A673 (cell line): ENCODE measurements around the gene KCNC3. TPM values are rescaled to one million over a fixed set of nuclear protein-coding genes. Genes with fewer than 3 reads are reported as not detected.

ENCODE experiments used
- BruUV-seq: library from RNA; stranded (reverse); fragments of 400-500 nt; replicated peaks from 2 replicates; lab custom pipeline; 2021; lab: Mats Ljungman, UMichigan
- CTCF ChIA-PET: fragments of 300-600 bp; sonication (Branson Sonifier 250); formaldehyde crosslinking; loops from one replicate; lab custom pipeline; 2022; ENCODE audit warnings: antibody characterized with exemption; lab: Charles Lee
- POLR2A ChIA-PET: fragments of 300-600 bp; sonication (Branson Sonifier 250); formaldehyde crosslinking; loops from one replicate; lab custom pipeline; 2022; ENCODE audit warnings: antibody characterized with exemption; ENCODE audit not compliant: low non-redundant PET; lab: Charles Lee
- DNase-seq: peaks from one replicate; pipeline ENCODE4 v3.0.0-alpha.2; 2015; ENCODE audit warnings: low spot score
- H3K27ac ChIP-seq: fragments of 200-600 bp; sonication (generic); 2 replicates; pipeline ENCODE4 v1.5.1; 2016; ENCODE audit warnings: mixed run types, low read depth, mild to moderate bottlenecking, mixed read lengths, antibody characterized with exemption, low read length; ENCODE audit not compliant: poor library complexity, severe bottlenecking
- H3K27me3 ChIP-seq: fragments of 200-600 bp; sonication (generic); replicated peaks from 2 replicates; pipeline ENCODE4 v1.6.1; 2017; ENCODE audit warnings: mixed run types, low read depth, mild to moderate bottlenecking, mixed read lengths, antibody characterized with exemption, low read length; ENCODE audit not compliant: insufficient read depth, poor library complexity
- H3K36me3 ChIP-seq: fragments of 200-600 bp; sonication (generic); 2 replicates; pipeline ENCODE4 v1.6.1; 2016; ENCODE audit warnings: mixed run types, mild to moderate bottlenecking, mixed read lengths, antibody characterized with exemption, low read length; ENCODE audit not compliant: insufficient read depth, poor library complexity, severe bottlenecking
- H3K4me1 ChIP-seq: fragments of 200-600 bp; sonication (generic); 2 replicates; pipeline ENCODE4 v1.6.1; 2017; ENCODE audit warnings: mixed run types, mild to moderate bottlenecking, mixed read lengths, antibody characterized with exemption, low read length; ENCODE audit not compliant: insufficient read depth, poor library complexity, severe bottlenecking
- H3K4me3 ChIP-seq: fragments of 200-600 bp; sonication (generic); 2 replicates; pipeline ENCODE4 v1.5.1; 2016; ENCODE audit warnings: low read depth, mixed run types, mild to moderate bottlenecking, mixed read lengths, low read length; ENCODE audit not compliant: poor library complexity, severe bottlenecking
- H3K9me3 ChIP-seq: fragments of 200-600 bp; sonication (generic); 2 replicates; pipeline ENCODE4 v1.6.1; 2016; ENCODE audit warnings: mixed run types, low read depth, mild to moderate bottlenecking, mixed read lengths, antibody characterized with exemption, low read length; ENCODE audit not compliant: poor library complexity, severe bottlenecking
- CTCF ChIP-seq: fragments of 300-800, 200-600 bp; sonication (generic); conservative IDR thresholded peaks from 2 replicates; pipeline ENCODE4 v1.5.1; 2017; ENCODE audit warnings: low read depth, mild to moderate bottlenecking, antibody characterized with exemption, low read length, moderate library complexity, mixed read lengths
- EZH2 ChIP-seq: fragments of 200-600 bp; sonication (generic); IDR thresholded peaks from 2 replicates; pipeline ENCODE4 v1.6.1; 2017; ENCODE audit warnings: borderline replicate concordance, low read depth, mild to moderate bottlenecking, mixed read lengths, antibody characterized with exemption, low read length; ENCODE audit not compliant: poor library complexity, severe bottlenecking
- intact Hi-C: fragments of 100-400 bp; cut with micrococcal nuclease; formaldehyde crosslinking; loops from one replicate; pipeline ENCODE4 v1.10.0; 2022; ENCODE audit not compliant: unreplicated experiment
- total RNA-seq: library from RNA; stranded (reverse); gene quantifications from 2 replicates; pipeline ENCODE4 v1.2.3, GENCODE V29; 2021

The KCNC3 gene
- total RNA-seq, 1 experiment from 2014 or later, result 6.4 TPM

GRCh38 chr19:50324331-50324730 lies 4.8 kb downstream of the KCNC3 start:
- ChIA-PET CTCF (no interaction called here), POLR2A (no interaction called here)
- DNase-seq, result no peak
- peaks cover 25% of the 10 kb centered on the region for H3K27me3 ChIP-seq
- H3K4me3 ChIP-seq, result no peak overlapping the region
- no TSS peak for BruUV-seq
- no peaks in the 10 kb centered on the region for H3K9me3 ChIP-seq
- H3K27ac ChIP-seq, result no peak overlapping the region
- no peaks in the 10 kb centered on the region for H3K36me3 ChIP-seq
- TF ChIP-seq EZH2 (no peak), CTCF (no peak)
- H3K4me1 ChIP-seq, result peaks cover 6% of the 10 kb centered on the region
- intact Hi-C loops, result no loop called here

- ChIA-PET POLR2A (no interaction called here), CTCF (no interaction called here)
- TF ChIP-seq CTCF (no peak), EZH2 (no peak)
- H3K4me1 ChIP-seq, result peaks cover 6% of the 10 kb centered on the region
- H3K4me3 ChIP-seq, result no peak overlapping the region
- no peaks in the 10 kb centered on the region for H3K36me3 ChIP-seq
- H3K9me3 ChIP-seq, result no peaks in the 10 kb centered on the region
- no peak overlapping the region for H3K27ac ChIP-seq
- DNase-seq, result no peak
- intact Hi-C loops, result no loop called here
- no TSS peak for BruUV-seq
- peaks cover 25% of the 10 kb centered on the region for H3K27me3 ChIP-seq
Measured at GRCh38 chr19:50323782-50324133, 5.4 kb downstream of the KCNC3 start.

- DNase-seq, result no peak
- Histone ChIP-seq H3K4me1 (peaks cover 6% of the 10 kb centered on the region), H3K4me3 (no peak overlapping the region), H3K9me3 (no peaks in the 10 kb centered on the region), H3K36me3 (no peaks in the 10 kb centered on the region), H3K27me3 (peaks cover 20% of the 10 kb centered on the region), H3K27ac (no peak overlapping the region)
- POLR2A ChIA-PET, result no interaction called here
- no TSS peak for BruUV-seq
- intact Hi-C loops, result no loop called here
- CTCF ChIA-PET, result no interaction called here
- TF ChIP-seq EZH2 (no peak), CTCF (no peak)
Measured at GRCh38 chr19:50322931-50323781, 6.0 kb downstream of the KCNC3 start.
